Gastroesophageal sphincter (tissue), 4 donors: ENCODE data around the gene CHMP1B. TPM values are rescaled to one million over a fixed set of nuclear protein-coding genes. Genes with fewer than 3 reads are reported as not detected.

ENCODE experiments used
- ATAC-seq: fragments of 150-250 bp; one replicate; pipeline ENCODE4 v1.9.1; 2016; ENCODE audit warnings: mild to moderate bottlenecking, moderate library complexity
- H3K27ac ChIP-seq, 4 donors: fragments of 200-600 bp; sonication (generic) in 3 of 4; 1 replicate in 3 of 4; 2 replicates in 1 of 4; pipeline ENCODE4 v1.5.1; 2016 to 2019
- H3K27me3 ChIP-seq: fragments of 200-600 bp; sonication (generic); one replicate; pipeline ENCODE4 v1.5.1; 2019
- H3K36me3 ChIP-seq, 2 donors: fragments of 200-600 bp; sonication (generic); one replicate each; pipeline ENCODE4 v1.5.1; 2019; ENCODE audit warnings: control low read depth in 1 of 2
- H3K4me1 ChIP-seq, 3 donors: fragments of 200-600 bp; sonication (generic); 1 replicate in 2 of 3; 2 replicates in 1 of 3; pipeline ENCODE4 v1.5.1; 2016 to 2019; ENCODE audit warnings: control low read depth in 2 of 3
- H3K4me3 ChIP-seq, 2 donors: fragments of 200-600 bp; sonication (generic); one replicate each; pipeline ENCODE4 v1.5.1; 2019; ENCODE audit warnings: mild to moderate bottlenecking in 1 of 2, moderate library complexity in 1 of 2
- H3K9me3 ChIP-seq, 3 donors: fragments of 200-600 bp; sonication (generic); one replicate each; pipeline ENCODE4 v1.5.1; 2017 to 2019; ENCODE audit warnings: control low read depth in 2 of 3
- EP300 ChIP-seq: sonication (generic); formaldehyde crosslinking; IDR thresholded peaks from one replicate; pipeline ENCODE4 v1.6.1; 2017; ENCODE audit warnings: antibody characterized with exemption, mild to moderate bottlenecking
- POLR2A ChIP-seq, 2 donors: fragments of 450-650 bp; IDR thresholded peaks; one replicate each; pipeline ENCODE4 v1.6.1; 2017; ENCODE audit warnings: antibody characterized with exemption in 2 of 2, mild to moderate bottlenecking in 2 of 2, moderate library complexity in 1 of 2
- POLR2AphosphoS5 ChIP-seq: sonication (generic); formaldehyde crosslinking; IDR thresholded peaks from one replicate; pipeline ENCODE4 v1.6.1; 2017; ENCODE audit warnings: antibody characterized with exemption
- WGBS, 2 donors: methylation state at CpG; one replicate each; pipeline ENCODE4 v1.1.5; 2018; ENCODE audit warnings: low coverage in 1 of 2; 5-methylcytosine and 5-hydroxymethylcytosine counted together
- total RNA-seq, 4 donors: library from RNA; depleted of rRNA; stranded (reverse); fragments of >200 nt; gene quantifications; one replicate each; pipeline ENCODE4 v1.1.0, GENCODE V29; 2016
- TF ChIP-seq, protein P1 (sequence below), 4 experiments: fragments of 200-600 bp in 2 of 4; fragments of 450-650 bp in 2 of 4; sonication (generic) in 1 of 4; IDR thresholded peaks; one replicate each; pipeline ENCODE4 v1.5.1; 2017 to 2019; ENCODE audit warnings: antibody characterized with exemption in 4 of 4, mild to moderate bottlenecking in 2 of 4, moderate library complexity in 2 of 4

CHMP1B gene
- total RNA-seq, 4 donors from 2014 or later = 46.0 to 71.6 (median 52.8) TPM

DNA sequence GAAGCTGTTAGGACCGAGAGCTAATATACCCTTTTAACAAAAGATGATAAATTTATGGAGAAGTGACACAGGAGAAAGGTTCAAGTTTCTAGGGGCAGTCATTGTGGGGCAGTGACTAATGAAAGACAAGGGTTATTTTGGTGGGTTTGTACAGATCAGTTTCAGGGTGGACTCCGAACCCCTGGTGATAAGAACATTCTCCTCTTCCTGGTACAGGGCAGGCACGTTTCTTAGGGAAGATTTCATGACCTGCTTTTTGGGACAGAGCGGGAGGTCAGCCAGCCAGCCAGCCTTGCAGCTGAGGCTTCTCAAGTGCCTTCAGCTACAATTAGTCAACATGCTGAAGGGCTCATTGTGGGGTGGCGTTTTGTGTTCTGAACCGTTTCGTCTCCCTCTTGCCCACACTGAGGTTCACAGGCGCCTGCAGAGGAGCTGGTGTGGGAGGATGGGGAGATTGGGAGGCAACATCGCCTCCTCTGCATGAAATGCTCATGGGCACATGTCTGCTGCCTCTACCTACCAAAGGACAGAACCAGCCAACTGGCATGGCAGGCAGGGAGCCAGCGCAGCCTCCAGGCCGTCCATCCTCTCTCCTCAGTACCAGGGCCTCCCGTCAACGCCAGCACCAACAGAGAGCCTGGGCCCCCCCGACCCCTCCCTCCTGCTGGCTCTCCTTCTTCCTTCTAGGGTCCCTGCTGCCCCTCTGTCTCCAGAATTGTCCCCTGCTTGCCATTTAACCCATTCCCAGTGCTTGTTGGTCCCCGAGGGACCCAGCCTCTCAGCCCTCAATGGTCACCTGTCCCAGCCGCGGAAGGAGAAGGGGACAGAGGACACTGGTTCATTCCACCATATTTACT is 9.6 kb downstream of the CHMP1B start:
- Histone ChIP-seq H3K9me3 (no peaks in the 10 kb centered on the region), H3K36me3 (peaks cover 0 to 4% of the 10 kb centered on the region in 2 donors), H3K27ac (no peak overlapping the region), H3K27me3 (no peaks in the 10 kb centered on the region), H3K4me3 (no peak overlapping the region), H3K4me1 (peaks cover 0 to 26% (median 0%) of the 10 kb centered on the region in 3 donors)
- TF ChIP-seq POLR2A (IDR thresholded peaks at IDR 0.05) = no peak
- TF ChIP-seq, protein P1, sequence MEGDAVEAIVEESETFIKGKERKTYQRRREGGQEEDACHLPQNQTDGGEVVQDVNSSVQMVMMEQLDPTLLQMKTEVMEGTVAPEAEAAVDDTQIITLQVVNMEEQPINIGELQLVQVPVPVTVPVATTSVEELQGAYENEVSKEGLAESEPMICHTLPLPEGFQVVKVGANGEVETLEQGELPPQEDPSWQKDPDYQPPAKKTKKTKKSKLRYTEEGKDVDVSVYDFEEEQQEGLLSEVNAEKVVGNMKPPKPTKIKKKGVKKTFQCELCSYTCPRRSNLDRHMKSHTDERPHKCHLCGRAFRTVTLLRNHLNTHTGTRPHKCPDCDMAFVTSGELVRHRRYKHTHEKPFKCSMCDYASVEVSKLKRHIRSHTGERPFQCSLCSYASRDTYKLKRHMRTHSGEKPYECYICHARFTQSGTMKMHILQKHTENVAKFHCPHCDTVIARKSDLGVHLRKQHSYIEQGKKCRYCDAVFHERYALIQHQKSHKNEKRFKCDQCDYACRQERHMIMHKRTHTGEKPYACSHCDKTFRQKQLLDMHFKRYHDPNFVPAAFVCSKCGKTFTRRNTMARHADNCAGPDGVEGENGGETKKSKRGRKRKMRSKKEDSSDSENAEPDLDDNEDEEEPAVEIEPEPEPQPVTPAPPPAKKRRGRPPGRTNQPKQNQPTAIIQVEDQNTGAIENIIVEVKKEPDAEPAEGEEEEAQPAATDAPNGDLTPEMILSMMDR (IDR thresholded peaks at IDR 0.05) = no peak
- no peak for TF ChIP-seq EP300
- no peak for TF ChIP-seq POLR2AphosphoS5
- 52 to 74% methylated on average over 3 of the region's 17 CpGs for WGBS, 2 donors
- ATAC-seq = no peak

DNA sequence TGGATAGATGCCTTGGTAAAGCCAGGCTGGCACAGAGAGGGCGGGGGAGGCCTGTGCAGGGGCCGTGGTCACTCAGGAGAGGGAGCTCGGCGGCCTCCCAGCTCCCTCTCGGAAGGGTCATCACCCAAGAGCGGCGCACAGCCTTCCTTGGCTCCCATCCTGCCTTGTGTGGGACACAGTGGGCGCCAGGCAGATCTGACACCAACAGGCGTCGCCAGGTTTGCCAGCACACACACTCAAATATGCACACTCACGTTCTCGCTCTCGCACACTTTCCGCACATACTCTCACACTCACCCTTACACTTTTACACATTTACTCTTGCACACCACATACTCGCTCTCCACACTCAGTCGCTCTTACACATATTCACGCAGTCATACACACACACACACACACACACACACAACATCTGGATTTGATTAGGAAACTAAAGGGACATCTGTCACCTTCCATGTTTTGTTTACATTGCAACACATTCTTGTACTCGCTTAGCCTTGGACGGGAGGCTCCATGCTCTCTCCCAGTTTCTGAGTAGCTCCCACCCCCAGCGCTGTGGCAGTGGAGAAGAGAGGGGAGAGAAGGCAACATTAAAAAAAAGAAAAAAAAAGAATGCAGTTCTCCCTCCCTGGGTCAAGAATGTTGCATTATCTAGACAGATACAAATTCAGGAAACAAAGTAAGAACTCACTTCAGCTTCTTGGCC is 10.5 kb downstream of the CHMP1B start:
- WGBS, 2 donors = 70 to 74% methylated on average over 7 to 13 of the region's 20 CpGs

DNA sequence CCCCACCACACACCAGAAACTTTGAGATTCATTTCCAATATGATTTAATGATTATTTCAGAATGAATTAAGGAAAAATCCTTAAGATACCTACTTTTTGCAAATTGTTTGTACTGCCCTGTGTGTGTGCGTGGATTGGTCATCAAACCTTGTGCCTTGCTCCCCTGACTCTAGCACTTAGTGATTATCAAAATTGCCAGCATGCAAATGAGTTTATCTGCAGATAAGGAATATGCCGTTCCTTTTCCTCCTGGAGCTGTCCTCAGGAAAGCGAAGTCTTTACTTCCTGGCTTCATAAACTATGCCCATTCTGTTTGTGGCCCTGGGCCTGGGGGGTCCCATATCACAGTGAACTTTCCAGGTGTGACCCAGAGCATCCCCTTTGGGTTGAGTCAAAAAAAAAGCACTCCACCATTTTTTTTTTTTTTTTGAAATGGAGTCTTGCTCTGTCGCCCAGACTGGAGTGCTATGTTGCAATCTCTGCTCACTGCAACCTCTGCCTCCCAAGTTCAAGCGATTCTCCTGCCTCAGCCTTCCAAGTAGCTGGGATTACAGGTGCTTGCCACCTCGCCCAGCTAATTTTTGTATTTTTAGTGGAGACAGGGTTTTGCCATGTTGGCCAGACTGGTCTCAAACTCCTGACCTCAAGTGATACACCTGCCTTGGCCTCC is 11.4 kb downstream of the CHMP1B start:
- TF ChIP-seq EP300 = no peak
- TF ChIP-seq, protein P1 (IDR thresholded peaks at IDR 0.05) = no peak
- Histone ChIP-seq H3K36me3 (peaks cover 0 to 4% of the 10 kb centered on the region in 2 donors), H3K9me3 (no peaks in the 10 kb centered on the region), H3K4me3 (no peak overlapping the region), H3K4me1 (peaks cover 0 to 9% (median 0%) of the 10 kb centered on the region in 3 donors), H3K27ac (no peak overlapping the region), H3K27me3 (no peaks in the 10 kb centered on the region)
- no peak for ATAC-seq
- WGBS, 2 donors = 76 to 77% methylated on average over 4 to 5 of the region's 6 CpGs

More for the DNA sequence above, 10.5 kb downstream of the CHMP1B start:
- Histone ChIP-seq H3K4me3 (no peak overlapping the region), H3K27me3 (no peaks in the 10 kb centered on the region), H3K9me3 (no peaks in the 10 kb centered on the region), H3K27ac (no peak overlapping the region), H3K4me1 (peaks cover 0 to 17% (median 0%) of the 10 kb centered on the region in 3 donors), H3K36me3 (peaks cover 0 to 4% of the 10 kb centered on the region in 2 donors)
- TF ChIP-seq EP300 (no peak), POLR2AphosphoS5 (no peak), POLR2A (IDR thresholded peaks at IDR 0.05) (no peak)
- TF ChIP-seq, protein P1 (IDR thresholded peaks at IDR 0.05) = no peak
- no peak for ATAC-seq

DNA sequence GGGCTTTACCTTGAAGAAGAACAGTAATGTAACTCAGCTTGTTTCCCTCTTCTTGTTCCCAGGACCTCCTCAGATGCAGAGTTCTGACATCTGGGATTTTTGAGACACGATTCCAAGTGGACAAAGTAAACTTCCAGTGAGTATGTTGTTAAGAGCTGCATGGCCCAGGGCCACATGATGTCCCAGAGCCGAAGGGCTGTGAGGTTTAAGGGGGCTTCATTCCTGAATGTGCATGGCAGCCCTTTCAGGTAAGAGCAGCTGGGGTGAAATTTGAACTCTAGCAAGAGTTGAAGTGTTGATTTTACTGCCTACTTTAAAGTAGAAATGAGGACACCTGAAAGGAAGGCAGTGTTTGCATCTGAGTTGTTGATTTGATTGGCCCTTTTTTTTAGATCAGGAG is 13.3 kb downstream of the CHMP1B start:
- Histone ChIP-seq H3K27ac (no peak overlapping the region), H3K4me1 (no peaks in the 10 kb centered on the region), H3K9me3 (no peaks in the 10 kb centered on the region), H3K36me3 (peaks cover 0 to 19% of the 10 kb centered on the region in 2 donors), H3K27me3 (no peaks in the 10 kb centered on the region), H3K4me3 (no peak overlapping the region)
- TF ChIP-seq, protein P1 (IDR thresholded peaks at IDR 0.05) = no peak
- TF ChIP-seq EP300 = no peak
- no peak for TF ChIP-seq POLR2AphosphoS5
- no peak for TF ChIP-seq POLR2A (IDR thresholded peaks at IDR 0.05)
- no peak for ATAC-seq
- WGBS, 2 donors = 50 to 72% methylated on average over 1 to 2 of the region's 2 CpGs
